ENCODE measurements around the gene HOXD10.

GRCh38 chr2:176126929-176127773, 10.6 kb downstream of the HOXD10 start:
- TF ChIP-seq EZH2phosphoT487 (IDR thresholded peaks at IDR 0.05; ENCODE audit: insufficient read depth, low read depth): no peak
- TF ChIP-seq EZH2 (IDR thresholded peaks at IDR 0.05; ENCODE audit: insufficient read depth, poor library complexity, severe bottlenecking): no peak

All from GM23248 (cell line).